HCT116 (cell line): ENCODE data around the gene FANCG. TPM values are rescaled to one million over a fixed set of nuclear protein-coding genes. Genes with fewer than 3 reads are reported as not detected.

Source experiments
- ATAC-seq: fragments of 200-7000 bp; cut with Tn5 transposase; 2 replicates; pipeline ENCODE4 v1.9.1; 2020; ENCODE audit warnings: mild to moderate bottlenecking, moderate library complexity
- BruUV-seq: library from RNA; stranded (reverse); fragments of 400-500 nt; replicated peaks from 2 replicates; lab custom pipeline; 2021; lab: Mats Ljungman, UMichigan
- CTCF ChIA-PET: fragments of 300-600 bp; sonication (Branson Sonifier 250); formaldehyde crosslinking; loops from one replicate; lab custom pipeline; 2021; ENCODE audit warnings: antibody characterized with exemption; lab: Charles Lee
- POLR2A ChIA-PET: fragments of 300-600, 350-600 bp; sonication (Branson Sonifier 250); formaldehyde crosslinking; loops from one replicate; lab custom pipeline; 2021; ENCODE audit warnings: antibody characterized with exemption; lab: Charles Lee
- RAD21 ChIA-PET, 2 experiments: fragments of 300-600 bp; sonication (Branson Sonifier 250); formaldehyde crosslinking; loops; one replicate each; lab custom pipeline; 2023; ENCODE audit warnings: low total read pairs in 2 of 2; ENCODE audit not compliant: uncharacterized antibody in 2 of 2, unreplicated experiment in 2 of 2, low non-redundant PET in 1 of 2; lab: Charles Lee
- DNase-seq: peaks from one replicate; pipeline ENCODE4 v3.0.0-alpha.2; 2010; ENCODE audit warnings: low read depth, low spot score
- H2AFZ ChIP-seq: fragments of 200-600 bp; shearing (Covaris generic), sonication (generic); 2 replicates; pipeline ENCODE4 v1.6.1; 2017; ENCODE audit warnings: low read depth, mixed run types, mixed read lengths, antibody characterized with exemption, low read length; ENCODE audit not compliant: poor library complexity, severe bottlenecking
- H3K27ac ChIP-seq: 2 replicates; pipeline ENCODE4 v1.5.1; 2012; ENCODE audit warnings: low read depth, low read length
- H3K27me3 ChIP-seq: fragments of 200-600 bp; sonication (generic); 2 replicates; pipeline ENCODE4 v1.6.1; 2016; ENCODE audit warnings: mixed run types, low read length, mixed read lengths; ENCODE audit not compliant: insufficient read depth
- H3K36me3 ChIP-seq, 2 experiments: fragments of 200-500 bp in 1 of 2; fragments of 200-600 bp in 1 of 2; sonication (Bioruptor generic) in 1 of 2; sonication (generic) in 1 of 2; 2 replicates each; pipeline versions ENCODE4 v1.5.1 to v1.6.1; 2014 to 2016; ENCODE audit warnings: low read length in 2 of 2, inconsistent platforms in 1 of 2, mixed read lengths in 1 of 2, mixed run types in 1 of 2; ENCODE audit not compliant: insufficient read depth in 2 of 2, control insufficient read depth in 1 of 2
- H3K4me1 ChIP-seq, 2 experiments: fragments of 200-600 bp in 1 of 2; sonication (generic) in 1 of 2; 2 replicates each; pipeline versions ENCODE4 v1.5.1 to v1.6.1; 2012 to 2017; ENCODE audit warnings: low read length in 2 of 2, inconsistent platforms in 1 of 2, mild to moderate bottlenecking in 1 of 2, mixed read lengths in 1 of 2, mixed run types in 1 of 2, moderate library complexity in 1 of 2; ENCODE audit not compliant: insufficient read depth in 2 of 2, control insufficient read depth in 1 of 2
- H3K4me2 ChIP-seq: fragments of 200-600 bp; sonication (generic); 2 replicates; pipeline ENCODE4 v1.6.1; 2017; ENCODE audit warnings: mixed run types, low read length, mixed read lengths
- H3K4me3 ChIP-seq, 2 experiments: fragments of 200-600 bp in 1 of 2; sonication (generic) in 1 of 2; replicated peaks in 1 of 2; 2 replicates each; pipeline ENCODE4 v1.5.1; 2011 to 2016; ENCODE audit warnings: low read length in 2 of 2, control low read depth in 1 of 2, low read depth in 1 of 2, mild to moderate bottlenecking in 1 of 2, mixed read lengths in 1 of 2, mixed run types in 1 of 2
- H3K79me2 ChIP-seq: fragments of 200-600 bp; sonication (generic); 2 replicates; pipeline ENCODE4 v1.6.1; 2017; ENCODE audit warnings: mild to moderate bottlenecking, mixed run types, low read length, moderate library complexity, mixed read lengths; ENCODE audit not compliant: insufficient read depth
- H3K9ac ChIP-seq: fragments of 200-600 bp; sonication (generic); 2 replicates; pipeline ENCODE4 v1.6.1; 2016; ENCODE audit warnings: low read length, mixed read lengths
- H3K9me2 ChIP-seq: fragments of 200-600 bp; sonication (generic), shearing (Covaris generic); 2 replicates; pipeline ENCODE4 v1.6.1; 2017; ENCODE audit warnings: mixed run types, mild to moderate bottlenecking, moderate library complexity; ENCODE audit not compliant: insufficient read depth
- H3K9me3 ChIP-seq, 2 experiments: fragments of 200-500 bp in 1 of 2; fragments of 200-600 bp in 1 of 2; sonication (Bioruptor generic) in 1 of 2; sonication (generic) in 1 of 2; 2 replicates each; pipeline ENCODE4 v1.6.1; 2014 to 2017; ENCODE audit warnings: low read length in 2 of 2, mixed read lengths in 2 of 2, inconsistent platforms in 1 of 2, low read depth in 1 of 2, mild to moderate bottlenecking in 1 of 2, mixed run types in 1 of 2, moderate library complexity in 1 of 2; ENCODE audit not compliant: control insufficient read depth in 1 of 2, insufficient read depth in 1 of 2
- H4K20me1 ChIP-seq: fragments of 200-600 bp; sonication (generic), shearing (Covaris generic); 2 replicates; pipeline ENCODE4 v1.6.1; 2017; ENCODE audit warnings: mixed run types, mild to moderate bottlenecking, moderate library complexity; ENCODE audit not compliant: insufficient read depth
- CBX3 ChIP-seq: IDR thresholded peaks from 2 replicates; pipeline ENCODE4 v1.6.1; 2012; ENCODE audit warnings: low read depth
- CEBPB ChIP-seq: IDR thresholded peaks from 2 replicates; pipeline ENCODE4 v1.6.1; 2012; ENCODE audit warnings: low read depth
- EGR1 ChIP-seq: IDR thresholded peaks from 2 replicates; pipeline ENCODE4 v1.6.1; 2012; ENCODE audit warnings: low read depth
- ELF1 ChIP-seq: IDR thresholded peaks from 2 replicates; pipeline ENCODE4 v1.6.1; 2012; ENCODE audit warnings: low read depth, borderline replicate concordance
- EZH2 ChIP-seq: fragments of 200-600 bp; sonication (generic); IDR thresholded peaks from 2 replicates; pipeline ENCODE4 v1.6.1; 2017; ENCODE audit warnings: antibody characterized with exemption, mixed run types
- FOSL1 ChIP-seq: IDR thresholded peaks from 2 replicates; pipeline ENCODE4 v1.6.1; 2012; ENCODE audit warnings: low read depth
- POLR2A ChIP-seq: IDR thresholded peaks from 2 replicates; pipeline ENCODE4 v1.7.0; 2011; ENCODE audit warnings: borderline replicate concordance; ENCODE audit not compliant: insufficient read depth, insufficient read length; ENCODE audit errors: extremely low read depth
- POLR2AphosphoS5 ChIP-seq: IDR thresholded peaks from 2 replicates; pipeline ENCODE4 v1.6.1; 2011; ENCODE audit warnings: mild to moderate bottlenecking, low read depth, low read length, moderate library complexity
- SIN3A ChIP-seq: IDR thresholded peaks from 2 replicates; pipeline ENCODE4 v1.6.1; 2012; ENCODE audit warnings: low read depth
- SP1 ChIP-seq: IDR thresholded peaks from 2 replicates; pipeline ENCODE4 v1.6.1; 2012; ENCODE audit warnings: low read depth
- SRF ChIP-seq: IDR thresholded peaks from 2 replicates; pipeline ENCODE4 v1.6.1; 2012; ENCODE audit warnings: low read depth
- TCF7L2 ChIP-seq: IDR thresholded peaks from 2 replicates; pipeline ENCODE4 v1.7.0; 2011; ENCODE audit warnings: borderline replicate concordance, inconsistent platforms; ENCODE audit not compliant: insufficient read depth, insufficient read length; ENCODE audit errors: extremely low read depth
- ZFX ChIP-seq: fragments of 450-650 bp; IDR thresholded peaks from 2 replicates; pipeline ENCODE4 v1.6.1; 2017
- ZNF274 ChIP-seq: fragments of 200-500 bp; sonication (Bioruptor generic); IDR thresholded peaks from 2 replicates; pipeline ENCODE4 v1.6.1; 2014; ENCODE audit warnings: mild to moderate bottlenecking, low read depth, low read length, inconsistent platforms
- intact Hi-C: fragments of 100-400 bp; cut with micrococcal nuclease; formaldehyde crosslinking; loops from 2 replicates; pipeline ENCODE4 v1.10.0; 2022
- total RNA-seq: library from RNA; stranded (reverse); gene quantifications from one replicate; pipeline ENCODE4 v1.2.1, GENCODE V29; 2021; ENCODE audit not compliant: unreplicated experiment
- TF ChIP-seq, protein P1 (sequence below): IDR thresholded peaks from 2 replicates; pipeline ENCODE4 v1.6.1; 2012
- TF ChIP-seq, protein P2 (sequence below): IDR thresholded peaks from 2 replicates; pipeline ENCODE4 v1.6.1; 2012; ENCODE audit warnings: low read depth

The FANCG gene
- total RNA-seq, 1 experiment from 2014 or later = 82.3 TPM

DNA sequence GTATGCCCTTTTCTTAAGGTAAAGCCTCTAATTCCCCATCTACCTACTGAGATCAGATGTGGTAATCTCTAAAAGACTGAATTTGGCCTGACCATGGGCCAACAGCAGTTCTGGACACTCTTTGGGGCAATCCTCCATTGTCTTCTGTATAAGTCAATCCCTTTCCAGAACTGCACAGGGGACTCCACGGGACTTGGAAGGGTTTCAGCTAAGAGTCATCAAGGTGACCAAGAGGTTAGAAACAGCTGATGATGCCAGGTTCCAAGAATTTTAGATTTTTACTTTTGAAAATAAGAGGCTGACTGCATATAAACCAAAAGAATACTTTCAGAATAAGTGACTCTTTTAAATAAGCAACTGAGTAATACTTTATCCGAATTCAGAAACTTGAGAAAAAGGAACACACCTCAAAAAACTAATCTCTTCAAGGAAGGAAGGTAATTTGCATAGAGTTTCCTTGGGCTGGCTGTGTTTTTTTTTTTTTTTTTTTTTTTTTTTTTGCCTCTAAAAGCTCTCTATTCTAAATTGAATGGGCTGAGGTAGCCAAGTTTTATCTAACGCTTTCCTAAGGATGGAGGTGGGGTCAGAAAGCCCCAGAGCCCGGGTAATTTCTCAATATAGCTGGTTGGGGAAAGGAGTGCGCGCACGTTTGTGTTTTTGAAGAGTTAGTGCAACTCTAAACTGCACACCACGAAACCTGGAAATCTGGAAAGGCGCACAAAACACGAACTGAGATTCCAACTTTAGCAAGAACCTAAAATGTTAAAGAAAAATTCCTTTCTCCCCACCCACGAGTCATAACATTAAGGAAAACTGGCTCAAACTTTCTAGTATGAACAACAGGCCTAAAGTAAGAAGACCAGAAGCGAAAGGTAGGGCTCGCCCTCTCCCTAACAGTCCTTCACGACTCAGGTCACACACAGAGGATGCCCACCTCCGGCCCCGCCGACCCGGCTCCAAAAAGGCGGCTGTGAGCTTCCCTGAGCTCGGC is 8.6 kb downstream of the FANCG start:
- Histone ChIP-seq H3K27me3 (no peaks in the 10 kb centered on the region), H4K20me1 (peaks cover 25% of the 10 kb centered on the region; the same call in 1 of the 2 replicates), H3K4me3 (peak overlapping the region; percentile 92 to 95), H2AFZ (no peak overlapping the region), H3K9me3 (no peaks in the 10 kb centered on the region), H3K9me2 (no peaks in the 10 kb centered on the region), H3K27ac (peak overlapping the region; percentile 100), H3K4me1 (peaks cover 11 to 24% of the 10 kb centered on the region in 2 experiments), H3K9ac (peak overlapping the region; percentile 97), H3K4me2 (peak overlapping the region; percentile 81), H3K36me3 (peaks cover 24 to 62% of the 10 kb centered on the region in 2 experiments), H3K79me2 (peaks cover 65% of the 10 kb centered on the region)
- ATAC-seq = no peak
- intact Hi-C loops = no loop called here
- CTCF ChIA-PET = interaction anchor here (0.9 to 2.9 kb wide), 4 partner anchors 15 to 172 kb away, joined by 3 to 13 read pairs (median 8); partner anchors contain the start of gene DNAJB5
- POLR2A ChIA-PET = interaction anchor here (0.6 to 1.8 kb wide), 5 partner anchors 9 to 76 kb away, joined by 3 to 11 read pairs (median 3); partner anchors contain the start of gene FANCG
- RAD21 ChIA-PET = interaction anchor here in 1 of 2 experiments (0.7 kb wide), 1 partner anchor 9 kb away, joined by 3 read pairs; no protein-coding TSS in a partner anchor
- DNase-seq = no peak
- TF ChIP-seq SRF (no peak), ELF1 (no peak), POLR2AphosphoS5 (no peak), POLR2A (no peak), TCF7L2 (no peak), FOSL1 (no peak), ZFX (no peak), SP1 (no peak), ZNF274 (no peak), EZH2 (no peak), CEBPB (no peak), CBX3 (no peak), EGR1 (no peak), SIN3A (no peak)
- TF ChIP-seq, protein P1, sequence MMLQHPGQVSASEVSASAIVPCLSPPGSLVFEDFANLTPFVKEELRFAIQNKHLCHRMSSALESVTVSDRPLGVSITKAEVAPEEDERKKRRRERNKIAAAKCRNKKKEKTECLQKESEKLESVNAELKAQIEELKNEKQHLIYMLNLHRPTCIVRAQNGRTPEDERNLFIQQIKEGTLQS = no peak
- TF ChIP-seq, protein P2, sequence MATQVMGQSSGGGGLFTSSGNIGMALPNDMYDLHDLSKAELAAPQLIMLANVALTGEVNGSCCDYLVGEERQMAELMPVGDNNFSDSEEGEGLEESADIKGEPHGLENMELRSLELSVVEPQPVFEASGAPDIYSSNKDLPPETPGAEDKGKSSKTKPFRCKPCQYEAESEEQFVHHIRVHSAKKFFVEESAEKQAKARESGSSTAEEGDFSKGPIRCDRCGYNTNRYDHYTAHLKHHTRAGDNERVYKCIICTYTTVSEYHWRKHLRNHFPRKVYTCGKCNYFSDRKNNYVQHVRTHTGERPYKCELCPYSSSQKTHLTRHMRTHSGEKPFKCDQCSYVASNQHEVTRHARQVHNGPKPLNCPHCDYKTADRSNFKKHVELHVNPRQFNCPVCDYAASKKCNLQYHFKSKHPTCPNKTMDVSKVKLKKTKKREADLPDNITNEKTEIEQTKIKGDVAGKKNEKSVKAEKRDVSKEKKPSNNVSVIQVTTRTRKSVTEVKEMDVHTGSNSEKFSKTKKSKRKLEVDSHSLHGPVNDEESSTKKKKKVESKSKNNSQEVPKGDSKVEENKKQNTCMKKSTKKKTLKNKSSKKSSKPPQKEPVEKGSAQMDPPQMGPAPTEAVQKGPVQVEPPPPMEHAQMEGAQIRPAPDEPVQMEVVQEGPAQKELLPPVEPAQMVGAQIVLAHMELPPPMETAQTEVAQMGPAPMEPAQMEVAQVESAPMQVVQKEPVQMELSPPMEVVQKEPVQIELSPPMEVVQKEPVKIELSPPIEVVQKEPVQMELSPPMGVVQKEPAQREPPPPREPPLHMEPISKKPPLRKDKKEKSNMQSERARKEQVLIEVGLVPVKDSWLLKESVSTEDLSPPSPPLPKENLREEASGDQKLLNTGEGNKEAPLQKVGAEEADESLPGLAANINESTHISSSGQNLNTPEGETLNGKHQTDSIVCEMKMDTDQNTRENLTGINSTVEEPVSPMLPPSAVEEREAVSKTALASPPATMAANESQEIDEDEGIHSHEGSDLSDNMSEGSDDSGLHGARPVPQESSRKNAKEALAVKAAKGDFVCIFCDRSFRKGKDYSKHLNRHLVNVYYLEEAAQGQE = no peak
- BruUV-seq = TSS peak; percentile 55
